G401.6 (cell line): ENCODE measurements around the gene COG5.

ENCODE experiments used
- FAIRE-seq: peaks from 2 replicates; lab custom pipeline; 2012; peaks lifted over from hg19 to GRCh38; lab: Jason Lieb, UNC

The COG5 gene

DNA sequence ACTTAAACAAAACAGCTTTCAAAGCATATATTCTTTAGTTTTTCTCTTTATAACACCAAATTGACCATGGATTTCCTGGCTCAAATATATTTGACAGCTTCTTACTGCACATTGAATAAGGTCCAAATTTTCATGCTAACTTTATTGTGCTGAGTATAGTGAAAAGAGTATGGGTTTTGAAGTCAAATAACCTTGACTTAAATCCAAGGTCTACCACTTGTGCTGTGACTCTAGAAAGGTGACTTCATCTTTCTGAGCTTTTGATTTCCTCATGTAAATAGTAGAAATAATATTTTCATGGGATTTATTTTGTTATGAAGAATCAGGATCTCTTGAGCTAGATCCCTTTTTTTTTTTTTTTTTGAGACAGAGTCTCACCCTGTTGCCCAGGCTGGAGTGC is 233.2 kb downstream of the COG5 start:
- FAIRE-seq: no peak

DNA sequence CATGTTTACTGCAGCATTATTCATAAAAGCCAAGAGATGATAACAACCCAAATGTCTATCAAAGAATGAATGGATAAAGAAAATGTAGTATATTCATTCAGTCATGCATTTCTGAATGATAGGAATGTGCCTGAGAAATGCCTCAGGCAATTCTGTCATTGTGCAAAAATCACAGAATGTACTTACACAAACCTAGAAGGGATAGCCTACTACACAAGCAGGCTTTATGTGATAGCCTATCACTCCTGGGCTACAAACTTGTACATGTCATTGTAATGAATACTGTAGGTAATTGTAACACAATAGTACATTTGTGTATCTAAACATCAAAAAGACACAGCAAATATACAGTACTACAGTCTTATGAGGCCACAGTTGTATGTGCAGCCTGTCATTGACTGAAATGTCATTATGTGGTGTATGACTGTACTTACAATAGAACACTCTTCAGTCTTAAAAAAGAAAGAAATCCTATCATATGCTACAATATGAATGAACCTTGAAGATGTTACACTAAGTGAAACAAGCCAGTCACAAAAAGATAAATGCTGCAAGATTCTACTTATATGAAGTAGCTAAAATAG is 235.6 kb downstream of the COG5 start:
- FAIRE-seq: no peak

DNA sequence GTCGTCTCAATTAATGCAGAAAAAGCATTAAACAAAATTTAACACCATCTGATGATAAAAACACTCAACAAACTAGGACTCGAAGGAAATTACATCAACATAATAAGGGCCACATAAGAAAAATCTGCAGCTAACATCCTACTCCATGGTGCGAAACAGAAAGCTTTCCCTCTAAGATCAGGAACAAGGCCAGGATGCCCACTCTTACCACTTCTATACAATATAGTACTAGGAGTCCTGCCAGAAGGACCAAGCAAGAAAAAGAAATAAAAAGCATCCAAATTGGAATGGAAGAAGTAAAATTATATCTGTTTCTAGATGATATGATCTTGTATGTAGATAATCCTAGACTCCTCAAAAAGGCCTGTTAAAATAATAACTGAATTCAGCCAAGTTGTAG is 237.7 kb downstream of the COG5 start:
- FAIRE-seq: no peak

DNA sequence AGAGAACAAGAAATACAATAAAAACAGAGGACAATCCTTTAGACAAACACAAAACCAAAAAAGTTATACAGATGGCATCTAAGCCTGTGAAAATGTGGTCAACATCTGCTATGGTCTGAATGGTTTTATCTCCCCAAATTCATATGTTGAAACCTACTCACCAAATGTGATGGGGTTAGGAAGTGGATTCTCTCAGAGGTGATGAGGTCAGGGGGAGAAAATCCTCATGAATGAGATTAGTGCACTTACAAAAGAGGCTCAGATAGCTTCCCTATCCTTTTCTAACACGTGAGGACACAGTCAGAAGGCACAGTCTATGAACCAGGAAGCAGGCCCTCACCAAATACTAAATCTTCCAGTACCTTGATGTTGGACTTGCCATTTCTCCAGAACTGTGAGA is 241.7 kb downstream of the COG5 start:
- FAIRE-seq: no peak

DNA sequence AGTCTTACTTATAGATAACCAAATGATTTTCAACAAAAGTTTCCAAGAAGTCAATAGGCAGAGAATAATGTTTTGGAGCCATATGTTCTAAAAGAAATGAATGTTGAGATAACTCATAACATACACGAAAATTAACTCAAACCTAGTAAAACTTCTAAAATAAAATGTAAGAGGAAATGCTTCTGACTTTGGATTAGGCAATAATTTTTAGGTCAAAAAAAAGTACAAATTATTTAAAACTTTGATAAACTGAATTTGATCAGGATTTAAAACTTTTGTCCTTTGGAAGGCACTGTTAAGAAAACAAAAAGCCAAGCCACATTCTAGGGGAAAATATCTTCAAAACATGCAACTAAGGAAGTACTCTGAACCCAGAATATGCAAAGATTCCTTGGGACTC is 242.1 kb downstream of the COG5 start:
- no peak for FAIRE-seq

DNA sequence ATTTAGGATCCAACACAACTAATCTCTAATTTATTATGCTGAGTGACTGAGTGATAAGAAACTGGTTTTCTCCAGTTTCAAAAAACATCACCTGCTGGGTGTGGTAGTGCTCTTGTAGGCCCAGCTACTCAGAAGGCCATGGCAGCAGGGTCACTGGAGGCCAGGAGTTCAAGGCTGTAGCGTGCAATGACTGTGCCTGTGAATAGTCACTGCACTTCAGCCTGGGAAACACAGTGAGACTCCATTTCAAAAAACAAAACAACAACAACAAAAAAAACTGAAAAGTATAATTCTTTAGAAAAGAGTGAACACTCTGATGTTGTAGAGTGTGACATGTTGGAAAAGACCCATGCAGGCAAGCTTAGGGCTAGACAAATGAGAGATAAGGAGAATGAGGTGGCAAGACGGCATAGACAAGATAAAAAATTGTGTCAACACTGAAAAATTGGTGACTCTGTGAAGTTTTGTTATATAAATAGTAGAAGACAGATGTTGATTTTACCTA is 243.9 kb downstream of the COG5 start:
- no peak for FAIRE-seq

DNA sequence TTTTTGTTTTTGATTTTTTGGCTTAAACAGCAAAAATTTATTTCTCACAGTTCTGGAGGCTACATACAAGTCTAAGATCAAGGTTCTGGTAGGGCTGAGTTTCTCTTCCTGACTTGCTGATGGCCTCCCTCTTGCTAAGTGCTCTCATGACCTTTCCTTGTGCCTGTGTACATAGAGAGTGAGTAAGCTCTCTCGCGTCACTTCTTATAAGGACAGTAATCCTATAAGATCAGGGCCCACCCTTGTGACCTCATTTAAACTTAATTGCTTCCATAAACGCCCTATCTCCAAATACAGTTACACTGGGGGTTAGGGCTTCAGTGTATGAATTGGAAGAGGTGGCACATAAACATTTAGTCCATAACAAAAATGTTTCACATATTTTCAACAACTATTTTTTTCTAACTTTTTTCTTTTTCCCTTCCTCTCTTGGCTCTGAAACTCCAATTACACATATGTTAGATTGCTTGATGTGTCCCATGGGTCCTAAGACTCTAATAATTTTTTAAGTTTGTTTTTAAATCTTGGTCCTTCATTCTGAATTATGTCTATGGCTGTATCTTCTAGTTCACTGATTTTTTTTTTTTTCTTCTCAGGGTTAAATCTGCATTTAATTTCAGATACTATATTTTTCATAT is 245.1 kb downstream of the COG5 start:
- FAIRE-seq: no peak

DNA sequence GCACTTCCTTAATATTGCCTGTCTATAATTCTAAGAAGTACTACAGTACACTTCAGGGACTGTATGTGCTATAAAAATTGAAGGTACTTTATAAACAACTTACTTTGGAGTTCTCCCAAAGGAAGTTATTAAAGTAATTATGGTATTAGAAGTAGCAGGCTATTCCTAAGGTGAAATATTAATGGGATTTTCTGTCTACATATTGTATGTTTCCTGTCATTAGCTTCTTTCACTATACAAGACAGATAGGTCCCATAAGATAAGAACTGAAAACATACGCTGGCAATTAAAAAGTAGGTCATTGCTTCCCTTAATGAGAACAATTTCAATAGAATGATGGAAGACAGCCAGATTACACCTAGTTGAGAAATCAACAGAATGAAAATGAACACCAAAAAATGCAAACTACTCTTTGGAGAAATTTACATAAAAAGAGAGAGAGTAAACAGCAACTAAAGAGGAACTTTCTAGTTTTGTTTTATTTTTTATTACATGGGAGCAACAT is 248.0 kb downstream of the COG5 start:
- no peak for FAIRE-seq

DNA sequence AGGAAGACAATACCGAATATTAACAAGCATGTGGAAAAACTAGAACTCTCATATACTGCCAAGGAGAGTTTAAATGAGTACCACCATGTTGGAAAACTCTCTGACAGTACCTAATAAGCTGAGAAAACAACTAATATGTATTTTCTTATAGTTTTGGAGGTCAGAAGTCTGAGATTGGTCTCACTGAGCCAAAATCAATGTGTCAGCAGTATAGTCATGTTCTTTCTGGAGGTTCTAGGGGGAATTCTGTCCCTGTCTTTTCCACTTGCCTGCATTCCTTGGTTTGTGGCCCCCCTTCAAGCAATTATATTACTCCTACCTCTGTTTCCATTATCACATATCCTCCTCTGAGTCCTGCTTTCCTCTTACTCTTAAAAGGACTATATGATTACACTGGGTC is 250.4 kb downstream of the COG5 start:
- no peak for FAIRE-seq

DNA sequence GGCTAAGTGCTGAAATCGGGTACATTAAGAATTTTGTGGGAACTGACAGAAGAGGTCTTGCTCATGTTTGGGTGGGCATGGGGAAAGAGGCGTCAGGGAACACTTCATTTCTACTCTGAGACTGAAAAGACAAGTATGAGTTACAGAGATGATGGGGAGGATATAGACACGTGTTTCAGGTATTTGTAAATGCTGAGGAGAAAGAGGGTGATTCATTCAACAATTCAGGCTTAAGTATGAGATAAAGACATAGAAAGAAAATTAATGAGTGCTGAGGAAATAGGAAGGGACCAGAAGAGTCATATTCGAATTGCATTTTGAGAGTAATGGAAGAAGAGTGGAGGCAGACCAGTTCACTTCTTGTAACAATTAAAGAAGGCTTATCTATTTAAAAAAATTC is 251.3 kb downstream of the COG5 start:
- no peak for FAIRE-seq

DNA sequence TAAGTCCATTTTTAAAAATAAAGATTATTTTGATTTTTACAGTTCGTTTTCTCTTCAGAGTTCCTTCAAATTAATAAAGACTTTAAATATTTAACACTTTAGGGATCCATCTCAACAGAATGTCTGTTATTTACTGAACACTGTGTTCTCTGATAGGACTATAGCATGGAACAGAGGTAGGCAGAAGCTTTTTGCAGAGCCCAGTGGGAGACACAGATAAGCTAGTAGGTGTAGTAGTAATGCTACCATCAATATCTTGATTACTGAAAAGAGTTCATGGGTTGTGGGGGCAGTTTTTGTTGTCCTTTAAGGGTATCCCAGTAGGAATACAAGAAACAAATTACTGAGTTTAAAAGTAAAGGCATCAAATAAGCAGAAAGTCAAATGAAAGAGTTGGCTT is 254.4 kb downstream of the COG5 start:
- no peak for FAIRE-seq

DNA sequence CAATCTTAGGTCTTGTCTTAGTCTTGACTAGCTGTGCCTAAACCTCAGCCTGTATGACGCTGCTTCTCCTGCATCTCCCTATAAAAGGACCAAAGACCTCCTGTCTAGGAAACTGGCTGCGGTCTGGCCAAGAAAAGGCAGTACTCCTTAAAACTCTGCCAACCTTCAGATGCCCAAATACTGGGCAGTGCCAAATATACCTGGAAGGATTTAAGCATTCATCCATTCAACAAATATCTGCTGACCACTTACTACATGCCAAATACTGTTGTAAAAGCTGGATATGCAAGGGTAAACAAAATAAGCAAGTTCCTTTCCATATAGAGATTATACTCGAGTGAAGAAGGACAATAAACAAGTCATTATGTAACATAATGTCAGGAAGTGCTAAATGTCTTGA is 259.1 kb downstream of the COG5 start:
- FAIRE-seq: no peak

DNA sequence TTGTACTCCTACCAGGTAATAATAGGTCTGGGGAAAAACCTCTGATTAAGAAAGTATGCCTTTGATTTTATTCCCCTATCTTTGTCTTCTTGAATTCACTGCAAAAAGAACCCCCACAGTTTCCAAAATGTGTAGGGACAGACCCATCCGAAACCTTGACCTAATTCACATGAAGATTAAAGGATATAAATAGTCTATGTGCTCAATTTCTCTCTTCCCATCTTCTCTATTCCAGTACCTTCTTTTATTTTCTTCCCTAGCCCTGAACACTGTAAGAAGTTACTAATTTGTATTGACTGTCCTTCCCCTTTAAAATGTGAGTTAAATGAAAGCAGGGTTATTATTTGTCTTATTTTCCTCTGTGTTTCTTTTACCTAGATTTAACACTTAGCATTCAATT is 259.7 kb downstream of the COG5 start:
- FAIRE-seq: no peak

DNA sequence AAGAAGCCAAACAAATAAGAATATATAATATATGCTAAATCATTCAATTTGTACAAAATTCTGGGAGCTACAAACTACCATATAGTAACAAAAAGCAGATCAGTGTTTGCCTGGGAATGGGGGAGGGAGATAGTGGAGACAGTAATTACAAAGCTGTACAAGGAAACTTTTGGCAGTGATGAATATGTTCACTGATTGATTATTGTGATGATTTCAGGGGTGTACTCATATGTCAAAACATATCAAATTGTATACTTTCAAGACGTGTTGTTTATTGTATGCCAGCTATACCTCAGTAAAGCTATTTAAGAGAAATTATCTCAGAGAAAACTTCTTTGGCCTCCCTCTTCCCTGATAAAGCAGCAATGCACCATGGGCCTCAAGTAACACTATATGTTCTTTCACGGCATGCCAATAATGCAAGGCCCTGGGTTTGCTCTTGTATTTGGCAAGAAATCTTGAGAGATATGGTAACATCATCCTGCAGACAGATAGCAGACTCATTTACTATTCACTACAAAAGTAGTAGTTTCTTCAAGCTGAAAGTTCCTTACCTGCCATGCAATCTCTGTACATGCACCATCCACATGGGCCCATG is 261.4 kb downstream of the COG5 start:
- no peak for FAIRE-seq

DNA sequence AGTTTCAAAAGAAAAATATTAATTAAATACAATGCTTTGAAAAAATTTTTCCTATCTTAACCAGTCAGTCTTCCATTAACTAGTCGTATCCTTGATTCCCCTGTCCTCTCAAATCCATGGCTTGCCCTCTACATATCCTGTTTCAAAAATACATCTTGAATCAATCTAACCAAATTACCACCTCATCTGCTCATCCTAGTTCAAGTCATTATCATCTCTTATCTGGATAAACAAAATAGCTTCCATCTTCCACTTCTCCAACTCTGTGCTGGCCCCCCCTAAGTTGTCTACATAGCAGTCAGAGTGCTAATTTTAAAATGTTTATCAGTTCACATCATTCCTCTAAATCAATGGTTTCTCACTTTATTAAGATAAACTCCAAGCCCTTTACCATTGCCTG is 269.5 kb downstream of the COG5 start:
- FAIRE-seq: no peak

DNA sequence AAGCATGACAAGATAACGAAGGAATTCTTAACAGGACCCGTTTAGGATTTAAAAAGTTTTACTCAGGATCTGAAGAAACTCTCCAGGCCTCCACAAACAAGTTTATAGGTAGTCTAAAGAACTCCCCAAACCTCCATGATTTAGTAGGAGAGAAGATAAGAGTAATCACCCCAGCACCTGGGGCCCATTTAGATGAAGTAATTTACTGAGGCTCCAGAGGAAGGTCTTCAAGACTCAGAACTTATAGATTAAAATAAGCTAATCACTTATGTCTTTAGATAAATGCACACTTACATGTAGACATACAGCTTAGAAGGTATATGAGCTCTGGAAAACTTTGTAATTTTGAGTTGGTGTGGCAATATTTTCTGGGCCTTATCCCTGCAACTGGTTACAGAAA is 271.1 kb downstream of the COG5 start:
- no peak for FAIRE-seq

DNA sequence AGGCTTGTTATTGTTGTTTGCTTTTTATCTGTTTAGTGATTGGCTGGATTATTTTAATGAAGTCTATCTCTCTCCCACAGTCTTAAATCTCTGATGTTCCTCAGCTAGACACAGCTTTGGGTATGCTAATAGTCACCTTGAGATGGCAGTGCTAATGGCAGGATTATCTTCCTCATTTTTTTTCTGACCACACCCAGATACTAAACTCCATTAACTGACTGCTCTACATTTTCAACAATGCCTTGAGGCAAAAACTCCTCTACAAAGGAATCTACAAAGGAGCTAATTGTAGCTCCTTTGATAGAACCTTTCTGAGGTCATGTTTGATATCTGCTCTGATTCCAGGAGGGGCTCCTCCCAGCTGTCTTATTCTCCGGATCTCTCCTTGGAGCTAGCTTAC is 272.3 kb downstream of the COG5 start:
- FAIRE-seq: no peak

DNA sequence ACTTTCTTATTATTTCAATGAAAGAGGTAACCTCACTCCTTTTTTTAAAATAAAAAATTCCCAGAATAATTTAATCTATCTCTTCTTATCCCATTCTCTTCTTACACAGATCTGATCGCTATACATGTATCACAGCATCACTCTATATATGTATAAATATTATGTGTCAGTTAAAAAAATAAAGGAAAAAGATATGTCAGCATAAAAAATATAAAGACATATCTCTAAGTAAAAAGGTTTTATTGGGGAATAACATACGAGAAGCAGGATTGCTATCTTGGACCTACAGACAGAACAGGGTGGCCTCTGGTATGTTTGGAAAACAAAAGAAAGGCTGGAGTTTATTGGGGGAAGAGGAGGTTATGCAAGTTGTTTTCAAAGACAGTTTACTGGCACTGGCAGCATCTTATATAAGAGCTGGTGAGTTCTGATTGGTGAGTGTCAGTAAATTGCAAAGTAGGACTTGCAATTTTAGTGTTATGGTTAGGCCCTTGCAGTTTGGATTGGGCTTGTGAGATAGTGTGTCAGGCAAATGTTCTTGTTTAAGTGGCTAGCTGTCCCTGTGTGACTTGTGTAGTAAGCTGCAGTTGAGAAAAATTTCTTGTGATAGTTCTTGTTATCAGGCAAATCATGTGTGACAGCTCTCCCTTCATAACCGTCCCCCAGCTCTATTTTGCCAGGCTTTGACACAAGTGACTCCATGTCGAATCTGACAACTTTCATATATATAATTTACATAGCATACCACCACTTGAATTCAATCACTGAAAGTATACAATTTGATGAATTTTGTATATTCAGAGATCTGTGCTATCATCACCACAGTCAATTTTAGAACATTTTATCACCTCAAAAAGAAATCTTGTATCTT is 276.7 kb downstream of the COG5 start:
- FAIRE-seq: peak; percentile 13

DNA sequence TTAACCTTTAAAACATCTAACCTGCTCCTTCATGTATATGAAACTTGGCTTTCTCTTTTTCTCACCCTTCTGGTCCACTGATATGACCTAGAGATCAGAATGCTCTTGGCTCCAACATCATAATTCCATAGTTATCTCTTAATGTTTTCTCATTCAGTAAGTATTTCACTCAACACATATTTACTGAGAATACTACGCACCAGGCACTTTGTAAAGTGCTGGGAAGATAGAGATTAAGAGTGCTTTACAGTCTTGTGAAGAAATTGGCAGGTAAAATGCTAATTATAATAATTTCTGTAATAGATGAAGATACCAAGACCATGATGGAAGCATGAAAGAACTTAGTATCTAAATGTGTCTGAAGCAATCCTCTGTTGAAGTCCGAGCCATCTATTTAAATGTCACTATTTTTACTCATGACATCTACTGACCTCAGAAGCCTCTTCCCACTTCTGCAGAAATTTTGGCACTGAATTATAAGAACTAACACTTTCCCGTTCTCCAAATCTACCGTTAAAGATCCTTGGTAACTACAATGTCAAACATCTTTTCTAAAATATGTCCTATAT is 278.7 kb downstream of the COG5 start:
- FAIRE-seq: no peak

DNA sequence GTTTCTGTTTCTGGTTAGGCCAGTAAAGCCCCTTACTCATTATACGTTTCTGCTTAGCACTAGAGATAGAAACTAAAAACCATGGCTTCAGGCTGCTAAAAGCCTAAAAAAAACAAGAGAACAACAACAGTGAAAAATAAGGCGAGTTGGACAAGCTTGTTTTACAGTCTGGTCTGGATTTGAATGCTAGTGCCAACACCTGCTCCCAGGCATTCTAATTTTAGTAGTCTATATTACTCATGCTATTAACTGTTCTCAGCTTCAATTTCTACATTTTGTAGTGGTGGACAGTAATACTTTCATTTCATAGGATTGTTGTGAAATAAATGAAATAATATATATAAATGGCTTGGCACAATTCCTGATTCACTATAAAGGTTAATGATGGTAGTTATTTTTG is 286.4 kb downstream of the COG5 start:
- FAIRE-seq: no peak

DNA sequence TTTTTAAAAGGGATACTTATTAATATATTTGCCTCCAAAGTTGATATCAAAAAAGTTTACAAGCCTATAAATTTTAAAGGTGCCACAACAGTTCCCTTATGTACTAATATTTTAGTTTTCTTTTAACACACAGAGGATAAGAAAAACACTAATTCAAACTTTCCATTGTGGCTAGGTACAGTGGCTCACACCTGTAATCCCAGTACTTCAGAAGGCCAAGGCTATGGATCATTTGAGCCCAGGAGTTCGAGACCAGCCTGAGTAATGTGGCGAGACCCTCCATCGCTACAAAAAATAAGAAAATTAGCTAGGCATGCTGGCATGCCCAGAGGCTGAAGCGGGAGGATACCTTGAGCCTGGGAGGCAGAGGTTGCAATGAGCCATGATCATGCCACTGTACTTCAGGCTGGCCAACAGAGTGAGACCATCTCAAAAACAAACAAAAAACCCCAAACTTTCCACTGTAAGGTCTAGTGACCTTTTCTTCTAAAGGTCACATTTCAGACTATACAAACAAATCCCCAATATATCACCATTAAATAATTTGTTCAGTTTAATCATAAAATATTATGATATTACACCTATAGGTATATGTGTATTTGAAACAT is 287.4 kb downstream of the COG5 start:
- peak; percentile 78 for FAIRE-seq

DNA sequence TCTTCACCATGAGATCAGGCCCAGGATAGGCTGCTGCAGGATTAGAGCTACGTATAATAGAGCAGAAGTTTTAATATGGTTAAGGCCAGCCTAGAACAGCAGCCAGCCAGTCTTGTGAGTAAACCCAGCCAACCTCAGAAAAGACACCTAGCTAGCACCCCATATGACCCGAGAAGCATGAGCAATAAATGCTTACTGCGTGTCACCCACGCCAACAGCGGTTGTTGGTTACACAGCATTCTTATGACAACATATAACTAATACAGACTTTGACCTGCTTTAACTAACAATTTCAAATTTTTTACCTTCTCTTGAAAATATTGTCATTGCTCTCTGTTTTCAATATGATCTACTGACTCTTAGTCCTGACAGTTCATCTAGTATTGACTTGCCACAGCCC is 289.2 kb downstream of the COG5 start:
- FAIRE-seq: no peak
